Mesothelial cell of epicardium (in vitro differentiated cells): ENCODE results near the gene PARVG. TPM values are rescaled to one million over a fixed set of nuclear protein-coding genes. Genes with fewer than 3 reads are reported as not detected.

ENCODE experiments used
- DNase-seq, 2 experiments: peaks; one replicate each; pipeline ENCODE4 v3.0.0; 2021; ENCODE audit warnings: low spot score in 2 of 2; ENCODE audit not compliant: unreplicated experiment in 2 of 2
- H3K27ac Mint-ChIP-seq: 2 replicates; pipeline ENCODE4 v1.8.0; 2021; ENCODE audit warnings: mixed read lengths
- H3K27me3 Mint-ChIP-seq: 2 replicates; pipeline ENCODE4 v1.8.0; 2021; ENCODE audit warnings: low read depth, mixed read lengths
- H3K36me3 Mint-ChIP-seq: 2 replicates; pipeline ENCODE4 v1.8.0; 2021; ENCODE audit warnings: mixed read lengths
- H3K4me1 Mint-ChIP-seq: 2 replicates; pipeline ENCODE4 v1.8.0; 2021; ENCODE audit warnings: mixed read lengths
- H3K4me3 Mint-ChIP-seq: 2 replicates; pipeline ENCODE4 v1.8.0; 2021; ENCODE audit warnings: mild to moderate bottlenecking, moderate library complexity, mixed read lengths
- H3K9me3 Mint-ChIP-seq: 2 replicates; pipeline ENCODE4 v1.8.0; 2021; ENCODE audit warnings: mixed read lengths
- CTCF ChIP-seq: fragments of 200-600 bp; sonication (generic); IDR thresholded peaks from one replicate; pipeline ENCODE4 v1.5.0; 2021; ENCODE audit warnings: antibody characterized with exemption; ENCODE audit not compliant: unreplicated experiment
- total RNA-seq: library from RNA; stranded (reverse); gene quantifications from 3 replicates; pipeline ENCODE4 v1.2.1, GENCODE V29; 2021

Gene PARVG
- total RNA-seq, 1 donor from 2014 or later = 1.0 TPM

GRCh38 chr22:44159811-44160210 lies 20.9 kb upstream of the PARVG start:
- H3K27ac Mint-ChIP-seq = no peak overlapping the region

DNA sequence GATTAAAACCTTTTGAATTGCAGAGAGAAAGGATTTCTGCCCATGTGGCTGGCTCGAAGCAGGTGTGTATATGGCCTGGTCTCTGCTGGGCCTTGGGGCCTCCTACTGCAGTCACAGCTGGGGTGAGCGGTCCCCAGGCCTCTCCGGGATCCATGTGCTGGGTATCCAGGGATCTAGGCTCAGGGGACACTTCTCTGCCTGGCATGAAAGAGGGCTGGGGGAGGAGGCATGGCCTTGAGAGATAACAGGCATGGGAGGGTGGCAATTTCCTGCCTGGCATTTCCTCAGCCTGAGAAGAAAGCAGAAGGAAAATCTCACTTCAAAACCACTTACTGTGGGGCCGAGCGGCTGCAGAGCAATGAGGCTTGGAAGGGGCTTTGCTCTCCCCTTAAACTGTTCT lies 20.3 kb upstream of the PARVG start:
- Mint-ChIP-seq H3K9me3 (no peaks in the 10 kb centered on the region), H3K27ac (no peak overlapping the region), H3K27me3 (no peaks in the 10 kb centered on the region), H3K36me3 (peaks cover 1% of the 10 kb centered on the region), H3K4me3 (no peak overlapping the region), H3K4me1 (peaks cover 2% of the 10 kb centered on the region)
- no peak for TF ChIP-seq CTCF
- no peak for DNase-seq

More at GRCh38 chr22:44159811-44160210, 20.9 kb upstream of the PARVG start:
- H3K36me3 Mint-ChIP-seq = peaks cover 1% of the 10 kb centered on the region
- no peak overlapping the region for H3K4me3 Mint-ChIP-seq
- no peaks in the 10 kb centered on the region for H3K9me3 Mint-ChIP-seq
- H3K4me1 Mint-ChIP-seq = peaks cover 2% of the 10 kb centered on the region
- H3K27me3 Mint-ChIP-seq = no peaks in the 10 kb centered on the region
- TF ChIP-seq CTCF = no peak
- no peak for DNase-seq

DNA sequence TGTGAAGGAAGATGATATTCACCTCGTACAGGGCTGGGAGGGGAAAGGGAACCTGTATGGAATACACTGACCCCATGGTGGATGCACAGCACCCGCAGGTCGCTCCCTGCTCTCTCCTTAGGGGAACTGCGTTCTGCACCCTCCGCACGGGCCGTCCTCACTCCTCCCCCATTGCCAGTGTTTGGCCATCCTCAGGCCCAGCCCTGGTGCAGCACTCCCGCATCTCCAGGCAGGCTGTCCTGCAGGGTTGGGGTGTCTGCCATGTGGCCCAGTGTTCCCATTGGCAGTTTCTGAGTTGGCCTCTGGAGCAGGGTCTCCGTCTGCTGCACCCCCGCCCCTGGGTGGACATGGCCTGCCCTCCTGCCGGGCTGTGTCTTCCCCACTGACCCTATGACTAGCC lies 19.1 kb upstream of the PARVG start:
- Mint-ChIP-seq H3K4me1 (peaks cover 2% of the 10 kb centered on the region), H3K27ac (no peak overlapping the region), H3K9me3 (no peaks in the 10 kb centered on the region), H3K27me3 (no peaks in the 10 kb centered on the region), H3K36me3 (peaks cover 1% of the 10 kb centered on the region), H3K4me3 (no peak overlapping the region)
- DNase-seq = no peak
- no peak for TF ChIP-seq CTCF

GRCh38 chr22:44162960-44163359 lies 17.8 kb upstream of the PARVG start:
- H3K9me3 Mint-ChIP-seq = no peaks in the 10 kb centered on the region
- peaks cover 1% of the 10 kb centered on the region for H3K36me3 Mint-ChIP-seq

DNA sequence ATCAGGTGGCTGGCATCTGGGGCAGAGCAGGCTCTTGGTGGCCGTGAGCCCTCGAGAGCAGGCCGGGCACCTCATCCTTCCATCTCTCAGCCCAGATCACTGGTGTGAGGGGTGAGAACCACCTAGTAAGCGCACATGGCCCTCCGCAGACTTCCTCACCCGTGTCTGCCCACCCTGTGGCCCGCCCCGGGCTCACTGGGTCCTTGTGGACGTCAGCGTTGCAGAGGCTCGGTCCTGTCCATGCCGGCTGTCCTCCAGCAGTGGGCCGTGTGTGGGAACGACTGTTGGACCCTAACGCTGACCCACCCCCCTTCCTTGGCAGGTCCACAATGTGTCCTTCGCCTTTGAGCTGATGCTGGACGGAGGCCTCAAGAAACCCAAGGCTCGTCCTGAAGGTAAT lies 17.2 kb upstream of the PARVG start:
- H3K27me3 Mint-ChIP-seq = no peaks in the 10 kb centered on the region
- no peak overlapping the region for H3K4me3 Mint-ChIP-seq
- H3K9me3 Mint-ChIP-seq = no peaks in the 10 kb centered on the region
- DNase-seq = no peak
- H3K4me1 Mint-ChIP-seq = peaks cover 2% of the 10 kb centered on the region
- H3K36me3 Mint-ChIP-seq = no peaks in the 10 kb centered on the region
- no peak for TF ChIP-seq CTCF
- H3K27ac Mint-ChIP-seq = no peak overlapping the region

More at GRCh38 chr22:44162960-44163359, 17.8 kb upstream of the PARVG start:
- Mint-ChIP-seq H3K27me3 (no peaks in the 10 kb centered on the region), H3K4me3 (no peak overlapping the region), H3K4me1 (peaks cover 2% of the 10 kb centered on the region), H3K27ac (no peak overlapping the region)
- no peak for TF ChIP-seq CTCF
- DNase-seq = no peak

GRCh38 chr22:44164031-44164430 lies 16.7 kb upstream of the PARVG start:
- Mint-ChIP-seq H3K36me3 (no peaks in the 10 kb centered on the region), H3K27ac (no peak overlapping the region), H3K9me3 (no peaks in the 10 kb centered on the region), H3K27me3 (no peaks in the 10 kb centered on the region), H3K4me1 (no peaks in the 10 kb centered on the region), H3K4me3 (no peak overlapping the region)
- no peak for TF ChIP-seq CTCF
- no peak for DNase-seq
